ENCODE measurements around the gene YTHDF1.

DNA sequence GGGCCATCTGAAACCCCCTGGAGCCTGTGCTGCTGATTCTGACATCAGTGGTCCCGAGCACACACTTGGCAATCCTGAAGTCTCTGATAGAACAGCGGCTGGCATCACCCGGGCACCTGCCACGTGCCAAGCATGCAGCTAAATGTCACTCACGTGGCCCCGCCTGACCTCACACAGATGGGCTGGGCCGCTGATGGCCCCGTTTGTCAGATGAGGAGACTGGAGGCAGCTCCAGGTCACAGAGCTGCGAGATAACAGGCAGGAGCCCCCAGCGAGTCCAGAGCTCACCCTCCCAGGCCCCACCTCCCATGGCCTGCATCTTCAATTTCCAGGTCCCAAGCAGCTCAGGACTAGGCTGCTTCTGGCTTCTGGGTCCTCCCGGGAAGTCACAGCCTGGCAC is 67.2 kb downstream of the YTHDF1 start:
- TF ChIP-seq, protein P1, sequence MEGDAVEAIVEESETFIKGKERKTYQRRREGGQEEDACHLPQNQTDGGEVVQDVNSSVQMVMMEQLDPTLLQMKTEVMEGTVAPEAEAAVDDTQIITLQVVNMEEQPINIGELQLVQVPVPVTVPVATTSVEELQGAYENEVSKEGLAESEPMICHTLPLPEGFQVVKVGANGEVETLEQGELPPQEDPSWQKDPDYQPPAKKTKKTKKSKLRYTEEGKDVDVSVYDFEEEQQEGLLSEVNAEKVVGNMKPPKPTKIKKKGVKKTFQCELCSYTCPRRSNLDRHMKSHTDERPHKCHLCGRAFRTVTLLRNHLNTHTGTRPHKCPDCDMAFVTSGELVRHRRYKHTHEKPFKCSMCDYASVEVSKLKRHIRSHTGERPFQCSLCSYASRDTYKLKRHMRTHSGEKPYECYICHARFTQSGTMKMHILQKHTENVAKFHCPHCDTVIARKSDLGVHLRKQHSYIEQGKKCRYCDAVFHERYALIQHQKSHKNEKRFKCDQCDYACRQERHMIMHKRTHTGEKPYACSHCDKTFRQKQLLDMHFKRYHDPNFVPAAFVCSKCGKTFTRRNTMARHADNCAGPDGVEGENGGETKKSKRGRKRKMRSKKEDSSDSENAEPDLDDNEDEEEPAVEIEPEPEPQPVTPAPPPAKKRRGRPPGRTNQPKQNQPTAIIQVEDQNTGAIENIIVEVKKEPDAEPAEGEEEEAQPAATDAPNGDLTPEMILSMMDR (IDR thresholded peaks at IDR 0.05; ENCODE audit: control extremely low read depth in 1 of 3, insufficient read depth in 1 of 3, low read depth in 1 of 3, low read length in 3 of 3), result no peak
- TF ChIP-seq POLR2A (IDR thresholded peaks at IDR 0.05; ENCODE audit: control extremely low read depth in 1 of 2, low read depth in 2 of 2, low read length in 2 of 2) (no peak), EZH2 (IDR thresholded peaks at IDR 0.05; ENCODE audit: low read depth, low read length, severe bottlenecking) (no peak), POLR2AphosphoS5 (IDR thresholded peaks at IDR 0.05; ENCODE audit: low read depth, low read length) (no peak), HDAC2 (IDR thresholded peaks at IDR 0.05; ENCODE audit: borderline replicate concordance in 1 of 2, low read depth in 2 of 2, low read length in 2 of 2) (no peak), TBP (IDR thresholded peaks at IDR 0.05; ENCODE audit: low read depth, low read length) (no peak), EP300 (IDR thresholded peaks at IDR 0.05; ENCODE audit: borderline replicate concordance in 1 of 2, low read depth in 2 of 2, low read length in 2 of 2) (no peak), TAF1 (IDR thresholded peaks at IDR 0.05; ENCODE audit: low read depth, low read length) (no peak), TCF12 (IDR thresholded peaks at IDR 0.05; ENCODE audit: low read depth, low read length) (no peak), YY1 (IDR thresholded peaks at IDR 0.05; ENCODE audit: low read depth, low read length) (no peak), GABPA (IDR thresholded peaks at IDR 0.05; ENCODE audit: borderline replicate concordance, insufficient read depth, low read length) (no peak), JUND (IDR thresholded peaks at IDR 0.05; ENCODE audit: low read length) (no peak), SP2 (IDR thresholded peaks at IDR 0.05; ENCODE audit: low read length) (no peak)
- TF ChIP-seq, protein P2, sequence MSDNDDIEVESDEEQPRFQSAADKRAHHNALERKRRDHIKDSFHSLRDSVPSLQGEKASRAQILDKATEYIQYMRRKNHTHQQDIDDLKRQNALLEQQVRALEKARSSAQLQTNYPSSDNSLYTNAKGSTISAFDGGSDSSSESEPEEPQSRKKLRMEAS (IDR thresholded peaks at IDR 0.05), result no peak

All from H1 (cell line).